Type B pancreatic cell (in vitro differentiated cells): Measurements from ENCODE around the gene PWWP2B. TPM values are rescaled to one million over a fixed set of nuclear protein-coding genes. Genes with fewer than 3 reads are reported as not detected.

ENCODE experiments used
- DNase-seq: peaks from one replicate; pipeline ENCODE4 v3.0.0; 2021; ENCODE audit warnings: mixed read lengths; ENCODE audit not compliant: unreplicated experiment; ENCODE audit errors: extremely low spot score
- H3K27ac Mint-ChIP-seq: 2 replicates; pipeline ENCODE4 v1.8.0; 2021; ENCODE audit warnings: mild to moderate bottlenecking, mixed read lengths
- H3K27me3 Mint-ChIP-seq: 2 replicates; pipeline ENCODE4 v1.8.0; 2021; ENCODE audit warnings: mixed read lengths
- H3K36me3 Mint-ChIP-seq: 2 replicates; pipeline ENCODE4 v1.8.0; 2021; ENCODE audit warnings: mixed read lengths
- H3K4me1 Mint-ChIP-seq: one replicate; pipeline ENCODE4 v1.8.0; 2021; ENCODE audit warnings: mixed read lengths; ENCODE audit not compliant: unreplicated experiment
- H3K4me3 Mint-ChIP-seq: 2 replicates; pipeline ENCODE4 v1.8.0; 2021; ENCODE audit warnings: mild to moderate bottlenecking, mixed read lengths
- H3K9me3 Mint-ChIP-seq: 2 replicates; pipeline ENCODE4 v1.8.0; 2021; ENCODE audit warnings: mixed read lengths
- CTCF ChIP-seq: fragments of 200-600 bp; sonication (generic); conservative IDR thresholded peaks from 2 replicates; pipeline ENCODE4 v1.5.0; 2021; ENCODE audit warnings: antibody characterized with exemption, mild to moderate bottlenecking
- total RNA-seq: library from RNA; stranded (reverse); gene quantifications from 2 replicates; pipeline ENCODE4 v1.2.1, GENCODE V29; 2021; ENCODE audit warnings: low replicate concordance

Gene PWWP2B
- total RNA-seq, 1 donor from 2014 or later, result 22.6 TPM

DNA sequence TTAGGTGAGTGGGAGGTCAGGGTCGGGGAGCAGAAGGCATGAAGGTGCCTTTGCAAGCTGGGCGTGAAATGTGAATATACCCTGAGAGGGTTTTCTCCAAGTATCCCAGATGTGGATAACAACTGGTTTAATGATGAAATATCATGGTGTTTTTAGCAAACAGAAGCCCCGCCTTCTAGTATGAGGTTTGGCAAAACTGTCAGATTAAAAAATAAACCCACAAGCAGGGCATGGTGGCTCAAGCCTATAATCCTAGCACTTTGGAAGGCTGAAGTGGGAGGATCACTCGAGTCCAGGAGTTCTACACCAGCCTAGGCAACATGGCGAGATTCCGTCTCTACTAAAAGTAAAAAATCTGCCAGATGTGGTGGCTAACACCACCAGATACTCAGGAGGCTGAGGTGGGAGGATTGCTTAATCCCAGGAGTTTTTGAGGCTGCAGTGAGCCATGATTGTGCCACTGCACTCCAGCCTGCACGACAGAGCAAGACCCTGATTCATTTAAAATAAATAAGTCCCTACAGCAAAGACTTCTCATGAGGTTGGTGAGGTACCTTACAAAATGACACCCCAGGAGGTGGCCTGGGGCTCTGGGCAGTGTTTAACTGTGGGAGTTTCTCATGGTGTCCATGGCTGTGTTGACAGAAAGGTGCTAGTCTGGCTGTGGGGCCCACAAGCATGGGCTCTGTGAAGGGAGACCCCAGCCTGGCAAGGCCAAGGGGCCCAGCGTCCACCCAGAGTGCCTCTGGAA is 6.7 kb upstream of the PWWP2B start:
- DNase-seq, result no peak
- Mint-ChIP-seq H3K27ac (peak overlapping the region; percentile 50), H3K4me3 (no peak overlapping the region), H3K36me3 (no peaks in the 10 kb centered on the region), H3K4me1 (peaks cover 11% of the 10 kb centered on the region), H3K27me3 (no peaks in the 10 kb centered on the region), H3K9me3 (peaks cover 9% of the 10 kb centered on the region)
- no peak for TF ChIP-seq CTCF

DNA sequence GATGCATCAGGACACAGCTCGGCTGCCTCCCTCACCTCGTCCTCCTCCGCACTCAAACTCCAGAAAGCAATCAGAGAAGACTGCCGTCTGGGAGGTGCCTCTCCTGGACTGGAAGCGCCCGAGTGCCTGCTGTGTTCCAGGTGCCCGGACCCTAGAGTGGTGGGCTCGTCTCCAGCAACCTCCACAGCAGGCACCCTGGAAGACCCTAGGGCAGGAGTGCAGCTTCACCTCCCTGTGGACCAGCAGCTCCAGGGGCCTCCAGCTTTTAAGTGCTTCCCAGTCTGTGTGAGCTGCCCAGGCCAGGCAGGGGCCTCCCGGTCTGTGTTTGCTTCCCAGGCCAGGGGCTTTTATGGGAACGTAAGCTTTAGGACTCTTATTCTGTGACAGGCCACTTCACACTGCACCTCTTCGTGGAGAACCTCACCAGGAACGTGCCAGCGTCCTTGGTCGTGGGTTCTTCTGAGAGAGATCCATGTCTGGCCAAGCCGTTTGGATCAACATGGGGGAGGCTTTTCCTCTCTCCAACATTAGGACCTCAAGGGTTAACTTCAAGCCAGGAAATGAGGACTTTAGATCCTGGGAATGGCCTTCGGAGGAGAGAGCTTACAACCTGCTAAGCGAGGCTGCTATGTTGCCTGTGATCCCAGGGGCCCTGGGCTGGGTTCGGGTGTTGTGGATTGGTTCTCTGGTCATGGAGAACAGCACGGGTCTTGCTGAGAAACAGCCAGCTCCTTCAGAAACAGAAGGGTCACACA is 5.9 kb upstream of the PWWP2B start:
- no peak for DNase-seq
- no peak overlapping the region for H3K4me3 Mint-ChIP-seq
- H3K4me1 Mint-ChIP-seq, result peaks cover 4% of the 10 kb centered on the region
- TF ChIP-seq CTCF, result no peak
- H3K9me3 Mint-ChIP-seq, result peaks cover 9% of the 10 kb centered on the region
- H3K27me3 Mint-ChIP-seq, result no peaks in the 10 kb centered on the region
- no peaks in the 10 kb centered on the region for H3K36me3 Mint-ChIP-seq
- H3K27ac Mint-ChIP-seq, result no peak overlapping the region

DNA sequence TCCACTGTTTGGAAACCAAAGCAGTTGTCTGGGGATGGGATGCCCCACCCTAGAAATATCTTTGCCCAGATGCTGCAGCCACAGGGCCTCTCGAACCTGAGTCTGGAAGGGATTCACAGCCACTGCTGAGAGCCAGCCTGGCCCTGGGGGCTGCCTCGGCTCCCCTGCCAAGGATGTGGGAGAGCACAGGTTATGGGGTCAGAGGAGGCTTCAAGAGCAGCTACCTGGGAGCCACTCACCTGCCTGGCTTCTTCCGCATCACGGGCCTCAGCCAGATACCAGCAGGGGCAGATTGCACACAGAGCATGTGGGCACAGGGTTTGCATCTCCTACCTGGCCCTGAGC is 5.4 kb upstream of the PWWP2B start:
- peaks cover 9% of the 10 kb centered on the region for H3K9me3 Mint-ChIP-seq
- H3K27me3 Mint-ChIP-seq, result no peaks in the 10 kb centered on the region
- no peak for TF ChIP-seq CTCF
- H3K4me3 Mint-ChIP-seq, result no peak overlapping the region
- peaks cover 4% of the 10 kb centered on the region for H3K4me1 Mint-ChIP-seq
- H3K27ac Mint-ChIP-seq, result peak overlapping the region; percentile 16
- DNase-seq, result no peak
- no peaks in the 10 kb centered on the region for H3K36me3 Mint-ChIP-seq

DNA sequence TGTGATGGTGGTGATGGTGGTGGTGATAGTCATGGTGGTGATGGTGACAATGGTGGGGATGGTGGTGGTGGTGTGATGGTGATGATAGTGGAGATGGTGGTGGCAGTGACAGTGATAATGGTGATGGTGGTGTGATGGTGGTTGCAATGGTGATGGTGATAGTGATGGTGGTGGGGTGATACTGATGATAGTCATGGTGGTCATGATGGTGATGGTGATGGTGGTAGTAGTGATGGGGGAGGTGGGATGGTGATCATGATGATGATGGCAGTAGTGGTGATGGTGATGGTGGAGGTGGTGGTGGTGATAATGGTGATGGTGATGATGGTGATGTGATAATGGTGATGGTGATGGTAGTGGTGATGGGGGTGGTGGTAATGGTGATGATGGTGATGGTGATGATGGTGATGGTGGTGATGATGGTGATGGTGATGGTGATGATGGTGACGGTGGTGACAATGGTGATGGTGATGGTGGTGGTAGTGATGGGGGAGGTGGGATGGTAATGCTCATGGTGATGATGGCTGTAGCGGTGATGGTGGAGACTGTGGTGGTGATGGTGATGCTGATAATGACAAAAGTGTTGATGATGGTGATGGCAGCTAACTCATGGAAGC is 4.7 kb upstream of the PWWP2B start:
- H3K4me1 Mint-ChIP-seq, result peaks cover 4% of the 10 kb centered on the region
- no peak for TF ChIP-seq CTCF
- H3K36me3 Mint-ChIP-seq, result no peaks in the 10 kb centered on the region
- H3K4me3 Mint-ChIP-seq, result peak overlapping the region; percentile 23
- no peaks in the 10 kb centered on the region for H3K27me3 Mint-ChIP-seq
- H3K9me3 Mint-ChIP-seq, result peaks cover 9% of the 10 kb centered on the region
- peak overlapping the region; percentile 16 for H3K27ac Mint-ChIP-seq
- DNase-seq, result no peak

- no peaks in the 10 kb centered on the region for H3K36me3 Mint-ChIP-seq
- peak overlapping the region; percentile 75 for H3K4me3 Mint-ChIP-seq
- H3K27ac Mint-ChIP-seq, result peak overlapping the region; percentile 83
- H3K27me3 Mint-ChIP-seq, result no peaks in the 10 kb centered on the region
- no peak for DNase-seq
- TF ChIP-seq CTCF, result no peak
- peaks cover 9% of the 10 kb centered on the region for H3K9me3 Mint-ChIP-seq
- peaks cover 2% of the 10 kb centered on the region for H3K4me1 Mint-ChIP-seq
These were observed 3.9 kb upstream of the PWWP2B start for GRCh38 chr10:132392811-132393694.
